GM18951 (cell line): ENCODE results near the gene CHI3L1.

Experiments used
- POLR2A ChIP-seq: IDR thresholded peaks from 4 replicates; pipeline ENCODE4 v1.6.1; 2011; ENCODE audit warnings: mild to moderate bottlenecking; ENCODE audit not compliant: insufficient read length, insufficient read depth; ENCODE audit errors: extremely low read depth
- in situ Hi-C: fragments of 300-500 bp; cut with MboI; formaldehyde crosslinking; loops from one replicate; pipeline ENCODE4 v1.12.0; 2022; ENCODE audit warnings: low sequenced_read_pairs, mixed read lengths, inconsistent platforms; ENCODE audit not compliant: unreplicated experiment

Gene CHI3L1

GRCh38 chr1:203153989-203154821, 32.3 kb downstream of the CHI3L1 start:
- TF ChIP-seq POLR2A: no peak
- in situ Hi-C loops: no loop called here

GRCh38 chr1:203153051-203153988, 33.2 kb downstream of the CHI3L1 start:
- no peak for TF ChIP-seq POLR2A

GRCh38 chr1:203152158-203153034, 34.1 kb downstream of the CHI3L1 start:
- TF ChIP-seq POLR2A: no peak

More at GRCh38 chr1:203153051-203153988, 33.2 kb downstream of the CHI3L1 start:
- in situ Hi-C loops: no loop called here

GRCh38 chr1:203151362-203152157, 34.9 kb downstream of the CHI3L1 start:
- TF ChIP-seq POLR2A: no peak
- in situ Hi-C loops: no loop called here

More at GRCh38 chr1:203152158-203153034, 34.1 kb downstream of the CHI3L1 start:
- in situ Hi-C loops: no loop called here

GRCh38 chr1:203150511-203151297, 35.8 kb downstream of the CHI3L1 start:
- no peak for TF ChIP-seq POLR2A
- in situ Hi-C loops: no loop called here

GRCh38 chr1:203149188-203149840, 37.2 kb downstream of the CHI3L1 start:
- in situ Hi-C loops: no loop called here
- TF ChIP-seq POLR2A: no peak

- no peak for TF ChIP-seq POLR2A
- in situ Hi-C loops: no loop called here
Measured at GRCh38 chr1:203148579-203148978, 37.9 kb downstream of the CHI3L1 start.

GRCh38 chr1:203148127-203148526, 38.4 kb downstream of the CHI3L1 start:
- TF ChIP-seq POLR2A: no peak
- in situ Hi-C loops: no loop called here

GRCh38 chr1:203147376-203147775, 39.1 kb downstream of the CHI3L1 start:
- in situ Hi-C loops: no loop called here
- no peak for TF ChIP-seq POLR2A

- in situ Hi-C loops: no loop called here
Measured at GRCh38 chr1:203146537-203146936, 40.0 kb downstream of the CHI3L1 start.

GRCh38 chr1:203146042-203146369, 40.5 kb downstream of the CHI3L1 start:
- no peak for TF ChIP-seq POLR2A
- in situ Hi-C loops: no loop called here

More at GRCh38 chr1:203146537-203146936, 40.0 kb downstream of the CHI3L1 start:
- no peak for TF ChIP-seq POLR2A
